Tibial nerve (tissue), 3 donors: Measurements from ENCODE around the gene CAMK2G.

ENCODE experiments used
- POLR2A ChIP-seq, 2 donors: fragments of 450-650 bp; IDR thresholded peaks; one replicate each; pipeline ENCODE4 v1.6.1; 2017; ENCODE audit warnings: antibody characterized with exemption in 2 of 2, mild to moderate bottlenecking in 2 of 2, moderate library complexity in 2 of 2
- TF ChIP-seq, protein P1 (sequence below), 5 experiments: fragments of 200-600 bp in 3 of 5; fragments of 450-650 bp in 2 of 5; sonication (generic) in 3 of 5; IDR thresholded peaks; one replicate each; pipeline ENCODE4 v1.5.1; 2016 to 2019; ENCODE audit warnings: antibody characterized with exemption in 5 of 5, mild to moderate bottlenecking in 3 of 5, moderate library complexity in 2 of 5

- TF ChIP-seq, protein P1, sequence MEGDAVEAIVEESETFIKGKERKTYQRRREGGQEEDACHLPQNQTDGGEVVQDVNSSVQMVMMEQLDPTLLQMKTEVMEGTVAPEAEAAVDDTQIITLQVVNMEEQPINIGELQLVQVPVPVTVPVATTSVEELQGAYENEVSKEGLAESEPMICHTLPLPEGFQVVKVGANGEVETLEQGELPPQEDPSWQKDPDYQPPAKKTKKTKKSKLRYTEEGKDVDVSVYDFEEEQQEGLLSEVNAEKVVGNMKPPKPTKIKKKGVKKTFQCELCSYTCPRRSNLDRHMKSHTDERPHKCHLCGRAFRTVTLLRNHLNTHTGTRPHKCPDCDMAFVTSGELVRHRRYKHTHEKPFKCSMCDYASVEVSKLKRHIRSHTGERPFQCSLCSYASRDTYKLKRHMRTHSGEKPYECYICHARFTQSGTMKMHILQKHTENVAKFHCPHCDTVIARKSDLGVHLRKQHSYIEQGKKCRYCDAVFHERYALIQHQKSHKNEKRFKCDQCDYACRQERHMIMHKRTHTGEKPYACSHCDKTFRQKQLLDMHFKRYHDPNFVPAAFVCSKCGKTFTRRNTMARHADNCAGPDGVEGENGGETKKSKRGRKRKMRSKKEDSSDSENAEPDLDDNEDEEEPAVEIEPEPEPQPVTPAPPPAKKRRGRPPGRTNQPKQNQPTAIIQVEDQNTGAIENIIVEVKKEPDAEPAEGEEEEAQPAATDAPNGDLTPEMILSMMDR (IDR thresholded peaks at IDR 0.05) = no peak
- no peak for TF ChIP-seq POLR2A (IDR thresholded peaks at IDR 0.05)
These were observed 19.1 kb upstream of the CAMK2G start for GRCh38 chr10:73893426-73893825.
